Common myeloid progenitor, CD34-positive (primary cell): ENCODE results near the gene SUCLG2.

Experiments used
- CTCF ChIA-PET: fragments of 350-600 bp; sonication (Branson Sonifier 250); formaldehyde crosslinking; loops from one replicate; lab custom pipeline; 2021; ENCODE audit warnings: antibody characterized with exemption; lab: Charles Lee
- POLR2A ChIA-PET: fragments of 350-600 bp; sonication (Branson Sonifier 250); formaldehyde crosslinking; loops from one replicate; lab custom pipeline; 2021; ENCODE audit warnings: antibody characterized with exemption; lab: Charles Lee
- DNase-seq, 3 donors: peaks; one replicate each; pipeline versions ENCODE4 v3.0.0 to v3.0.0-alpha.2; 2013
- H3K27ac ChIP-seq, 2 experiments: 1 replicate in 1 of 2; 2 replicates in 1 of 2; pipeline ENCODE4 v1.7.0; 2013; ENCODE audit warnings: inconsistent platforms in 2 of 2, low read length in 2 of 2, mild to moderate bottlenecking in 2 of 2, low read depth in 1 of 2, moderate library complexity in 1 of 2; ENCODE audit not compliant: severe bottlenecking in 2 of 2, insufficient read depth in 1 of 2, poor library complexity in 1 of 2
- H3K27me3 ChIP-seq, 5 experiments: replicated peaks in 2 of 5; 1 replicate in 3 of 5; 2 replicates in 2 of 5; pipeline versions ENCODE4 v1.6.1 to v1.7.0; 2013; ENCODE audit warnings: low read length in 4 of 5, mild to moderate bottlenecking in 2 of 5, moderate library complexity in 2 of 5, inconsistent platforms in 1 of 5; ENCODE audit not compliant: insufficient read depth in 5 of 5, control insufficient read depth in 4 of 5
- H3K36me3 ChIP-seq, 4 experiments: 1 replicate in 2 of 4; 2 replicates in 2 of 4; pipeline versions ENCODE4 v1.6.1 to v1.7.0; 2013; ENCODE audit warnings: low read length in 3 of 4, control low read depth in 1 of 4, mild to moderate bottlenecking in 1 of 4; ENCODE audit not compliant: control insufficient read depth in 4 of 4, insufficient read depth in 4 of 4
- H3K4me1 ChIP-seq, 4 experiments: 1 replicate in 3 of 4; 2 replicates in 1 of 4; pipeline versions ENCODE4 v1.6.1 to v1.7.1; 2013; ENCODE audit warnings: low read length in 3 of 4, mild to moderate bottlenecking in 3 of 4, control low read depth in 1 of 4, inconsistent platforms in 1 of 4, moderate library complexity in 1 of 4; ENCODE audit not compliant: control insufficient read depth in 4 of 4, insufficient read depth in 4 of 4; ENCODE audit errors: control extremely low read depth in 1 of 4
- H3K4me3 ChIP-seq, 7 experiments: 1 replicate in 4 of 7; 2 replicates in 3 of 7; pipeline versions ENCODE4 v1.5.1 to v1.7.0; 2013; ENCODE audit warnings: mild to moderate bottlenecking in 7 of 7, low read length in 6 of 7, moderate library complexity in 6 of 7, inconsistent platforms in 2 of 7, low read depth in 2 of 7, control low read depth in 1 of 7; ENCODE audit not compliant: insufficient read depth in 4 of 7, control insufficient read depth in 1 of 7; ENCODE audit errors: extremely low read depth in 1 of 7
- H3K9me3 ChIP-seq, 5 experiments: 1 replicate in 4 of 5; 2 replicates in 1 of 5; pipeline versions ENCODE4 v1.6.1 to v1.7.1; 2013; ENCODE audit warnings: low read length in 4 of 5, mild to moderate bottlenecking in 2 of 5, inconsistent platforms in 1 of 5, low read depth in 1 of 5, moderate library complexity in 1 of 5; ENCODE audit not compliant: control insufficient read depth in 4 of 5, insufficient read depth in 2 of 5; ENCODE audit errors: control extremely low read depth in 1 of 5
- WGBS: methylation state at CpG from one replicate; pipeline ENCODE4 v1.1.5; 2013; ENCODE audit not compliant: insufficient coverage; 5-methylcytosine and 5-hydroxymethylcytosine counted together

Gene SUCLG2

DNA sequence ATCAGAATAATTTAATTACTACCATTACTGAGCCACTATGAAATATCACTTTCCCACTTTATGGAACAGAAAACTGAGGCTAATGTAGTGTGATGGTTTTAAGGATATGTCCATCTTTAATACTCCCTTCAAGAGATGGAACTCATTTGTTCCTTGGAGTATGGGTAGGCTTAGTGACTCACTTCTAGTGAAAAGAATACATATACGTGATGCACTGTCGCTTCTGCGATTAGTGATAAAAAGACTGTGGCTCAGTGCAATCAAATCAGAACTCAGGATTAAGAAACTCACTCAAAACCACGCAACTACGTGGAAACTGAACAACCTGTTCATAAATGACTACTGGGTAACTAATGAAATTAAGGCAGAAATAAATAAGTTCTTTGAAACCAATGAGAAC is 216.6 kb downstream of the SUCLG2 start:
- Histone ChIP-seq H3K4me3 (no peak overlapping the region), H3K27me3 (no peaks in the 10 kb centered on the region), H3K36me3 (no peaks in the 10 kb centered on the region), H3K27ac (no peak overlapping the region), H3K9me3 (no peaks in the 10 kb centered on the region), H3K4me1 (no peaks in the 10 kb centered on the region)
- ChIA-PET POLR2A (no interaction called here), CTCF (no interaction called here)
- no peak for DNase-seq
- WGBS = 100% methylated on average over 3 of the region's 5 CpGs

DNA sequence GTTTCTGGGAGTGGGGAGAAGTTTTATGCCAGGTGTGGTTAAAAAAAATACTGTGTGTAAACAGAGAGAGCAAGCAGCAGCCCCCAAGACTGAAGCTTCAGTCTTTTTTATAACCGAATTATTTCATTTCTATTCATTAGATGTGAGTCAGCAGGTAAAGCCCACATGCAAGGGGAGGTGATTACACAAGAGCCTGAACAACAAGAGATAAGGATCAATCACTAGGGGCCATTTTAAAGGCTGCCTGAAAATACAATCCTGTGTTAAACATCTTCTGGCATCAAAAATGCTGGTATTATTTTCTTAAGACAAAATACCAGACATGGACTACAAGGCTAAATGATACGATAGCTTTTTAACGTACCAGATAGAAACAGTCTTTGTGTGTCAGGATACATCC is 217.3 kb downstream of the SUCLG2 start:
- 100% methylated on average over 3 of the region's 3 CpGs for WGBS
- no peak overlapping the region for H3K27ac ChIP-seq
- H3K27me3 ChIP-seq = no peaks in the 10 kb centered on the region
- ChIA-PET CTCF (no interaction called here), POLR2A (no interaction called here)
- DNase-seq = no peak
- no peak overlapping the region for H3K4me3 ChIP-seq
- no peaks in the 10 kb centered on the region for H3K9me3 ChIP-seq
- H3K36me3 ChIP-seq = no peaks in the 10 kb centered on the region
- H3K4me1 ChIP-seq = no peaks in the 10 kb centered on the region

DNA sequence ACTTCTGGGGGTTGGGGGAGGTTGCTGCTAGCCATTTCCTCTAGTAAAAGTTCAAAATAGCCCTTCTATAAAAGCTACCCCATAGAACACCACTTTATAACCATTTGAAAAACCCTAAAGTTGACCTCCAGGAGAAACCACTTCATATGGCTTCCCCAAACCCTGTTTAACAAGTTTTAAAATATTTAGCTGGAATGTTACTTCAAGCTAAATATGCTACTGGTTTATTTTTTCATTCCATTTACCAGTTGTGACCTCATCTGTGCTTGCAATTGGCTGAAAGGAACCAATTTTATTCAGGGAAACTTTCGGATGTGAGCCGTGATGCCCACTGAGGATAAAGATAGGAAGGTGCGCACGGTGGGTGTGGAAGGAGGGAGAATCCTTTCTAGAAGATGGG is 221.3 kb downstream of the SUCLG2 start:
- no peak for DNase-seq
- no peak overlapping the region for H3K4me3 ChIP-seq
- H3K9me3 ChIP-seq = no peaks in the 10 kb centered on the region
- WGBS = 96% methylated on average over 4 of the region's 4 CpGs
- POLR2A ChIA-PET = no interaction called here
- H3K27me3 ChIP-seq = no peaks in the 10 kb centered on the region
- CTCF ChIA-PET = no interaction called here
- no peaks in the 10 kb centered on the region for H3K4me1 ChIP-seq
- H3K36me3 ChIP-seq = no peaks in the 10 kb centered on the region
- no peak overlapping the region for H3K27ac ChIP-seq

DNA sequence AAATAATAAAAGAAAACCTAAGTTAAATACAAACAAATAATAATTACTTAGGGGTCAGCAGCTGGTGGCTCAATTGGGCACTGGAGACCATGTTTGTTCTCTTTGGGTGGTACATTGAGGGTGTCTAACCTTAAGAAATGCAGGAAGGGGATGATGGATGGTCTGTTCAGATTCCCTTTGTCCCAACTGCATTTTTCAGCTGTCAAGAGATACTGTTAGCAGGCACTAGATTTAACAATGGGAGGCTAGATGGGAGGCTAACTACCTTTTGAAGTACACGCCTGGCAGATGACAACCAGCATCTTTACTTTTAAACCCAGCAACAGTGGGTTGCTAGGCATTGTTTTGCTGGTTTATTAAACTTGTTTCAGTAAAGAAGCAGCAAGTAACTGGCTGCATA is 222.5 kb downstream of the SUCLG2 start:
- POLR2A ChIA-PET = no interaction called here
- Histone ChIP-seq H3K4me3 (no peak overlapping the region), H3K4me1 (no peaks in the 10 kb centered on the region), H3K9me3 (peaks cover 0 to 3% (median 0%) of the 10 kb centered on the region in 5 experiments), H3K36me3 (no peaks in the 10 kb centered on the region), H3K27ac (no peak overlapping the region), H3K27me3 (no peaks in the 10 kb centered on the region)
- CTCF ChIA-PET = no interaction called here
- no peak for DNase-seq
- WGBS = 100% methylated on average over 1 of the region's 1 CpG

DNA sequence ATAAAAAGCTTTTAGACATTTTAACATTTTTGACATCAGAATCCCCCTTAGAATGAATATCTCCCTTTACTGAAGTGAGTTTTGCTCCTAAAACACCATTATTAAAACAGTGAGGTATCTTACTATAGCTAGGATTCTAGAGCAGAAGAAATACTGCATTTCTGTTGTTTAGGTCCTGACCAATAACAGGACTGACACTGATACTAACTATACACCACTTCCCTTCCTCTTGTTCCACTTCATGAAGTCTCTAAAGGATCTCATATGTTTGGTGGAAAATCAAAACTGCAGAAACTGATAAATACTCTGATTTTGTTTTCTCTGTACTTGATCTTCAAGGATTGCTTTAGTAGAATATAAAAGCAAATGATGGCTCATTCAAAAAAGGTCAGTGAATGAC is 230.7 kb downstream of the SUCLG2 start:
- no peaks in the 10 kb centered on the region for H3K36me3 ChIP-seq
- H3K27ac ChIP-seq = no peak overlapping the region
- H3K9me3 ChIP-seq = peaks cover 0 to 3% (median 2%) of the 10 kb centered on the region in 5 experiments
- POLR2A ChIA-PET = no interaction called here
- CTCF ChIA-PET = no interaction called here
- H3K4me1 ChIP-seq = no peaks in the 10 kb centered on the region
- H3K4me3 ChIP-seq = no peak overlapping the region
- no peak for DNase-seq
- no peaks in the 10 kb centered on the region for H3K27me3 ChIP-seq

DNA sequence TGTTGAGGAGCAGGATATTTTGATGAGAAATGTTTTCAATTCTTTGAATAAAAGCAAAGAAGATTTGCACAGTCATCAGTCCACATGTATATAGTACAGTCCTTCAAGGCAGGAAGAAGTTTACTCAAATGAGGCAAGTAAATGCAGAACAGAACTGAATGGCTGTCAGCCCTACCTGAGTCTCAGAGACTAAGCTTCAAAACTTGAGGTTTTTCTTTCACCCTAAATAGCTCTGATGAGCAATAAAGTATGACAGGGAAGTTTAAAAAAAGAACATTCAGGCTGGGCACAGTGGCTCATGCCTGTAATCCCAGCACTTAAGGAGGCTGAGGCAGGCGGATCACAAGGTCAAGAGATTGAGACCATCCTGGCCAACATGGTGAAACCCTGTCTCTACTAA is 232.5 kb downstream of the SUCLG2 start:
- Histone ChIP-seq H3K36me3 (no peaks in the 10 kb centered on the region), H3K27me3 (no peaks in the 10 kb centered on the region), H3K27ac (no peak overlapping the region), H3K4me1 (no peaks in the 10 kb centered on the region), H3K4me3 (no peak overlapping the region), H3K9me3 (peaks cover 0 to 3% (median 0%) of the 10 kb centered on the region in 5 experiments)
- ChIA-PET CTCF (no interaction called here), POLR2A (no interaction called here)
- WGBS = 100% methylated on average over 1 of the region's 1 CpG
- no peak for DNase-seq

DNA sequence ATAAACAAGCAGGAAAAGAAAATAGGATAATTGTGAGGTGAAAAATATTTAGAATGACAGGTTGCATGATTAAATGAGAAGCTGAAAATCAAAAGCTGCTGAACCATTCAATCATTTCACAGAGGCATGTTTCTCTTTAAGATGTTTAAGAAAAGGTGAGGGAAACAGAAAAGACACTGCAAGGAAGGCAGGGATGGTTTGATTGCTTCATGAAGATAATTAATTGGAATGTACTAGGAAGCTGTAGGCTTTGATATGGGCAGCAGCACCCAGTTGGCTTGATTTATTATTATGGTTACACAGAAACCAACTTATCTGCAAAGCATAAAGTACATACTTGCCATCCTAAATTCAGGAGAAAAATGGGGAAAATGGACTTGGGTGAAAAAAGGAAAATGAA is 234.6 kb downstream of the SUCLG2 start:
- Histone ChIP-seq H3K9me3 (peaks cover 0 to 3% (median 0%) of the 10 kb centered on the region in 5 experiments), H3K27me3 (no peaks in the 10 kb centered on the region), H3K36me3 (no peaks in the 10 kb centered on the region), H3K4me1 (no peaks in the 10 kb centered on the region), H3K4me3 (no peak overlapping the region), H3K27ac (no peak overlapping the region)
- DNase-seq = no peak
- ChIA-PET POLR2A (no interaction called here), CTCF (no interaction called here)

DNA sequence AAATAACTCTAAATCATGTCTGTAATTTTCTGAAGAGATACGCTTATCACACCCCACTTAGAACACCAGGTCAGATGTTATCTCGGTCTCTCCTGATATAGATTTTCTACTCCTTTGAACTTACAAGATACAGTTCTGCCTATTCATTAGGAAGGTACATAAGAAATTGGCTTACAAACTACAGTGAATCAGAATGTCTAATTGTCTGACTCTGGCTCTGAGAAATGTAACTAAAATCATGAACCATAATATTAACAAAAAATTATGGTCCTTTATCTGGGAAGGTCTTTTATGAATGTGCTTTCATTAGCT is 235.2 kb downstream of the SUCLG2 start:
- WGBS = no CpG with 5 or more reads among the region's 2 CpGs
- POLR2A ChIA-PET = no interaction called here
- no peak overlapping the region for H3K4me3 ChIP-seq
- H3K9me3 ChIP-seq = peaks cover 0 to 3% (median 0%) of the 10 kb centered on the region in 5 experiments
- no peak overlapping the region for H3K27ac ChIP-seq
- no peaks in the 10 kb centered on the region for H3K27me3 ChIP-seq
- no peak for DNase-seq
- H3K4me1 ChIP-seq = no peaks in the 10 kb centered on the region
- no peaks in the 10 kb centered on the region for H3K36me3 ChIP-seq
- CTCF ChIA-PET = no interaction called here
